Measurements from ENCODE around the gene NEGR1. TPM values are rescaled to one million over a fixed set of nuclear protein-coding genes. Genes with fewer than 3 reads are reported as not detected.

NEGR1 gene
- total and polyA plus RNA-seq, 3 donors from 2014 or later: 2.9 to 7.6 (median 3.1) TPM

GRCh38 chr1:71364236-71364635 lies 918.1 kb downstream of the NEGR1 start:
- H3K27me3 ChIP-seq: no peaks in the 10 kb centered on the region
- no peak overlapping the region for H3K4me3 ChIP-seq
- H3K36me3 ChIP-seq (ENCODE audit: low read depth, missing control alignments): no peaks in the 10 kb centered on the region
- DNase-seq: no peak
- H3K27ac ChIP-seq: no peak overlapping the region
- no peaks in the 10 kb centered on the region for H3K4me1 ChIP-seq
- intact Hi-C loops (cut with DNase I; ENCODE audit: low total_unique reads): no loop called here
- WGBS, 2 donors: 54 to 71% methylated on average over 2 of the region's 2 CpGs
- no peak for TF ChIP-seq POLR2A (IDR thresholded peaks at IDR 0.05)
- TF ChIP-seq, protein P1, sequence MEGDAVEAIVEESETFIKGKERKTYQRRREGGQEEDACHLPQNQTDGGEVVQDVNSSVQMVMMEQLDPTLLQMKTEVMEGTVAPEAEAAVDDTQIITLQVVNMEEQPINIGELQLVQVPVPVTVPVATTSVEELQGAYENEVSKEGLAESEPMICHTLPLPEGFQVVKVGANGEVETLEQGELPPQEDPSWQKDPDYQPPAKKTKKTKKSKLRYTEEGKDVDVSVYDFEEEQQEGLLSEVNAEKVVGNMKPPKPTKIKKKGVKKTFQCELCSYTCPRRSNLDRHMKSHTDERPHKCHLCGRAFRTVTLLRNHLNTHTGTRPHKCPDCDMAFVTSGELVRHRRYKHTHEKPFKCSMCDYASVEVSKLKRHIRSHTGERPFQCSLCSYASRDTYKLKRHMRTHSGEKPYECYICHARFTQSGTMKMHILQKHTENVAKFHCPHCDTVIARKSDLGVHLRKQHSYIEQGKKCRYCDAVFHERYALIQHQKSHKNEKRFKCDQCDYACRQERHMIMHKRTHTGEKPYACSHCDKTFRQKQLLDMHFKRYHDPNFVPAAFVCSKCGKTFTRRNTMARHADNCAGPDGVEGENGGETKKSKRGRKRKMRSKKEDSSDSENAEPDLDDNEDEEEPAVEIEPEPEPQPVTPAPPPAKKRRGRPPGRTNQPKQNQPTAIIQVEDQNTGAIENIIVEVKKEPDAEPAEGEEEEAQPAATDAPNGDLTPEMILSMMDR (IDR thresholded peaks at IDR 0.05): no peak
- H3K9me3 ChIP-seq: no peaks in the 10 kb centered on the region

DNA sequence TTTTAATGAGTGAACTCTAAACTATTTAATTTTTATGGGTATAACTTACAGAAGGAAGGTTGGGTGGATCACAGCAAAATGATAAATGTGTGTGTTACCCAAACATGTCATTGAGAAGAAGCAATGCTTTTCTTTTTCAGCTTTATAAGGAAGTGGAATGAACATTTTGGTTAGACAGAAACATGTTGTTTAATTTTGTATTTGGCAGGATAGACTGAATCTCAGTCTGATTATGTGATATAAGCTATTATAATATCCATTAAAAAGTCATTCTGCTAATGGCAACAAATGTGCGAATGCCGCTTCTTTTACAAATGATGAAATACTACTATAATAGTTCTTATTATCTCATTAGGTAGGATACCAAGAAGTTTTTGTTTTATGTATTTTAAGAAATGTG lies 919.6 kb downstream of the NEGR1 start:
- Histone ChIP-seq H3K4me3 (no peak overlapping the region), H3K27ac (no peak overlapping the region), H3K36me3 (ENCODE audit: low read depth, missing control alignments) (no peaks in the 10 kb centered on the region), H3K27me3 (no peaks in the 10 kb centered on the region), H3K4me1 (no peaks in the 10 kb centered on the region), H3K9me3 (no peaks in the 10 kb centered on the region)
- intact Hi-C loops (cut with DNase I; ENCODE audit: low total_unique reads): no loop called here
- no peak for DNase-seq
- no peak for TF ChIP-seq POLR2A (IDR thresholded peaks at IDR 0.05)
- TF ChIP-seq, protein P1 (IDR thresholded peaks at IDR 0.05): no peak
- WGBS, 2 donors: 76 to 94% methylated on average over 2 of the region's 2 CpGs

- TF ChIP-seq, protein P1 (IDR thresholded peaks at IDR 0.05): no peak
- no peak for TF ChIP-seq POLR2A (IDR thresholded peaks at IDR 0.05)
- Histone ChIP-seq H3K36me3 (ENCODE audit: low read depth, missing control alignments) (no peaks in the 10 kb centered on the region), H3K27me3 (no peaks in the 10 kb centered on the region), H3K9me3 (no peaks in the 10 kb centered on the region), H3K27ac (no peak overlapping the region), H3K4me3 (no peak overlapping the region), H3K4me1 (no peaks in the 10 kb centered on the region)
- intact Hi-C loops (cut with DNase I; ENCODE audit: low total_unique reads): no loop called here
- DNase-seq: no peak
- WGBS, 2 donors: 59 to 62% methylated on average over 2 of the region's 2 CpGs
Observed at GRCh38 chr1:71362076-71362475, 920.3 kb downstream of the NEGR1 start.

- Histone ChIP-seq H3K27ac (no peak overlapping the region), H3K36me3 (ENCODE audit: low read depth, missing control alignments) (no peaks in the 10 kb centered on the region), H3K4me3 (no peak overlapping the region), H3K9me3 (no peaks in the 10 kb centered on the region), H3K27me3 (no peaks in the 10 kb centered on the region), H3K4me1 (no peaks in the 10 kb centered on the region)
- intact Hi-C loops (cut with DNase I; ENCODE audit: low total_unique reads): no loop called here
- TF ChIP-seq, protein P1 (IDR thresholded peaks at IDR 0.05): no peak
- TF ChIP-seq POLR2A (IDR thresholded peaks at IDR 0.05): no peak
- peak; percentile 17 for DNase-seq
- WGBS, 2 donors: 73 to 80% methylated on average over 8 to 9 of the region's 9 CpGs
Observed at GRCh38 chr1:71357708-71358107, 924.6 kb downstream of the NEGR1 start.

DNA sequence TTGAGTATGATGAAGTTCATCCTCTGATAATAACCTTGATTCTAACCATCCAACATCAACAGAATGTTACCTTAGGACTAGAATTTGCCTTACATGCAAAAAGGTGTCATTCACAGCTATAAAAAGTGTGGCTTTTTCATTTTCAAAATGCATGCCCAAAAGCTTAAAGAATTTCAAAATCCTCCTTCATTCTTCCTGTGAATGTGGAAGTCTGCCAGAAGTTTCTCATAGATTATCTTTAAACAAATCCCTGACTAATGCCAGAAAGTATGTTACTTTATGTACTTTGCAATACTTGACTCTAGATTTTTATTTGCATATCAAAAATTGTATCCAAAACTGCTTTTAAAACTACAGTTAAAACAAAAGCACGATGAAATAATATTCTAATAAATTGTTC lies 930.9 kb downstream of the NEGR1 start:
- intact Hi-C loops (cut with DNase I; ENCODE audit: low total_unique reads): no loop called here
- Histone ChIP-seq H3K4me3 (no peak overlapping the region), H3K4me1 (no peaks in the 10 kb centered on the region), H3K27ac (no peak overlapping the region), H3K27me3 (no peaks in the 10 kb centered on the region), H3K36me3 (ENCODE audit: low read depth, missing control alignments) (no peaks in the 10 kb centered on the region), H3K9me3 (no peaks in the 10 kb centered on the region)
- no peak for DNase-seq
- TF ChIP-seq POLR2A (IDR thresholded peaks at IDR 0.05): no peak
- TF ChIP-seq, protein P1 (IDR thresholded peaks at IDR 0.05): no peak
- WGBS, 2 donors: 32 to 46% methylated on average over 1 of the region's 1 CpG

All from testis (tissue), 3 donors.